GM06990 (cell line): ENCODE data around the gene ANKRD44.

Source experiments
- DNase-seq: peaks from one replicate; pipeline ENCODE4 v3.0.0-alpha.2; 2011; ENCODE audit not compliant: insufficient read length; ENCODE audit errors: extremely low read depth
- H3K27me3 ChIP-seq: replicated peaks from 2 replicates; pipeline ENCODE4 v1.6.0; 2011; ENCODE audit warnings: low read length; ENCODE audit not compliant: control insufficient read depth, insufficient read depth
- H3K36me3 ChIP-seq: 2 replicates; pipeline ENCODE4 v1.5.1; 2011; ENCODE audit warnings: low read length; ENCODE audit not compliant: control insufficient read depth, insufficient read depth
- H3K4me3 ChIP-seq: replicated peaks from 2 replicates; pipeline ENCODE4 v1.5.1; 2011; ENCODE audit warnings: low read depth, mild to moderate bottlenecking, control low read depth, low read length
- CTCF ChIP-seq: IDR thresholded peaks from 2 replicates; pipeline ENCODE4 v1.5.1; 2011; ENCODE audit warnings: low read length, control low read depth, mild to moderate bottlenecking, inconsistent platforms; ENCODE audit not compliant: insufficient read depth, poor library complexity, severe bottlenecking

ANKRD44 gene

GRCh38 chr2:197274937-197275336, 35.6 kb downstream of the ANKRD44 start:
- H3K4me3 ChIP-seq: no peak overlapping the region
- H3K36me3 ChIP-seq: no peaks in the 10 kb centered on the region
- no peak for TF ChIP-seq CTCF
- DNase-seq: no peak
- no peaks in the 10 kb centered on the region for H3K27me3 ChIP-seq

GRCh38 chr2:197274349-197274748, 36.2 kb downstream of the ANKRD44 start:
- no peak for DNase-seq
- no peak for TF ChIP-seq CTCF
- no peaks in the 10 kb centered on the region for H3K27me3 ChIP-seq
- H3K36me3 ChIP-seq: no peaks in the 10 kb centered on the region
- no peak overlapping the region for H3K4me3 ChIP-seq

GRCh38 chr2:197273485-197273884, 37.1 kb downstream of the ANKRD44 start:
- Histone ChIP-seq H3K4me3 (no peak overlapping the region), H3K27me3 (no peaks in the 10 kb centered on the region), H3K36me3 (no peaks in the 10 kb centered on the region)
- no peak for DNase-seq
- no peak for TF ChIP-seq CTCF

GRCh38 chr2:197270601-197271000, 40.0 kb downstream of the ANKRD44 start:
- TF ChIP-seq CTCF: no peak
- DNase-seq: no peak

GRCh38 chr2:197269815-197270214, 40.8 kb downstream of the ANKRD44 start:
- no peak overlapping the region for H3K4me3 ChIP-seq
- H3K27me3 ChIP-seq: no peaks in the 10 kb centered on the region
- H3K36me3 ChIP-seq: no peaks in the 10 kb centered on the region; the same call in 1 of the 2 replicates
- TF ChIP-seq CTCF: no peak
- no peak for DNase-seq

More at GRCh38 chr2:197270601-197271000, 40.0 kb downstream of the ANKRD44 start:
- Histone ChIP-seq H3K27me3 (no peaks in the 10 kb centered on the region), H3K4me3 (no peak overlapping the region), H3K36me3 (no peaks in the 10 kb centered on the region; the same call in 1 of the 2 replicates)
